HG02642 (cell line): ENCODE measurements around the gene LPIN1.
A peak's percentile ranks its signal among the peaks of the same experiment; 100 is the strongest.

Experiments
- ATAC-seq: cut with Tn5 transposase; IDR thresholded peaks from one replicate; pipeline ENCODE4 v1.9.1; 2021; ENCODE audit warnings: mild to moderate bottlenecking; ENCODE audit not compliant: unreplicated experiment, poor library complexity

LPIN1 gene

DNA sequence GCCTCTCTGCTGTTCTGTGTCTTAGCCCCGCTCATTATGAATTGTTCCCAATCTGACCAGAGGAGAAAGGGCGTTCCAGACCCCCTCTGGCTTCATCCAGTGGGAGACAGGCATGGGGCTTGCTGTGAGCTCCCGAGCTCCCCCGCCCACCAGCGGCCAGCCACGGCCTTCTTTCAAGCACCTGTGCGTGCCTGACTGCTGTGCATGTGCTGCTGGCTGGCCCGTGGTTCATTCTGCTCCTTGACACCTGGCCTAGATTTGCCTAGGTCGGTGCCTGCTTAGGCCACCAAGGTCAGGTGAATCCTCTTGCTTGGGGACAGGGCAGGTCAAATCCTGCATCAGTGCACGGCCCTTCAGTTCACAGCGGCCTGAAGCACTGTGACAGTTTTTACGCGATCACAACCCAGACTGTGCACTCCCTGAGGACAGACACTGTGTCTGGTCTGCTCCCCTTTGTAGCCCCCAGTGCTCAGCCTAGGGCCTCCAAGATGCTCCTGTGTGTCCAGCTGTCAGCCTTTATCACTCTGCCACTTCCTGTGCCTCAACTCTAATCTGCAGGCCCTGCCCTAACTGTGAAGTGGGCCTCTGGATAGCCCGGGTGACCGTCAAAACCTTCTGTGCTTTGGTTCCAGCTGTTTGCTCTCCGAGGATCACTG, 3.6 kb upstream of the LPIN1 start:
- no peak for ATAC-seq

- no peak for ATAC-seq
These were observed 3.1 kb upstream of the LPIN1 start for GRCh38 chr2:11743366-11743765.

DNA sequence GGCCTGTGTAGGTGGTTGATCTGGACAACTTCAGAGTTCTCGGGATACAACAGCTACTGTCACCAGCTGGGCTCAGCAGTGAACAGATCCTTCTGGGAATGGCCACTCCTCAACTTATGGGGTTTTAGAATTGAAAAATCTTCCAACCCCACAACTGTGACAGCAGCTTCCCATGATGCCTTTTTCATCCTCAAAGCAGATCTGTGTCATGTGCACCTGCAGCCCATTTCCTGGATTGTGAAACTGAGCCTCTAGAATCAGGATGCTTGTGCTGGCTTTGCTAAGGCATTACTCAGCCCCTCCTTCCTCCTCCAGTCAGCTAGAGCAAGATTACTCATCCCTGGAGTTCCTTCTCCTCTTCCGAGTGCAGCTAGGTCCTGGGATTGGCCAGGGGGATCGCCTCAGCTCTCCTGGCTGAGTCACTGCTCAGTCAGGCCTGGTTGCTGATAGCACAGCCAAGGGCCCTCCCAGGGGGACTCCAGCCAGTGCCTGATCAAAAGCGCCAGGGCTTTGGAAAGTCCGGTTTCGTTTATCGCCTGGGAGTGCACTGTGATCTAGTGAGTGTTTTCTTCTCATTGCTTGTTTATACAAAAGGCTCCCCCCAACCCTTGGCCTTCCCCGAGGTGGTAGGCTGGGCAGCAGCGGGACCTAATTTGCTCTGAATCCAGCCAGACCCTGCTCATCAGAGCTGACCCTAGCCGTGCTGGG, 2.4 kb upstream of the LPIN1 start:
- peak; percentile 57 for ATAC-seq

GRCh38 chr2:11744631-11745394, 1.6 kb upstream of the LPIN1 start:
- ATAC-seq = no peak

- no peak for ATAC-seq
These were observed 638 bp upstream of the LPIN1 start for GRCh38 chr2:11745613-11746375.

DNA sequence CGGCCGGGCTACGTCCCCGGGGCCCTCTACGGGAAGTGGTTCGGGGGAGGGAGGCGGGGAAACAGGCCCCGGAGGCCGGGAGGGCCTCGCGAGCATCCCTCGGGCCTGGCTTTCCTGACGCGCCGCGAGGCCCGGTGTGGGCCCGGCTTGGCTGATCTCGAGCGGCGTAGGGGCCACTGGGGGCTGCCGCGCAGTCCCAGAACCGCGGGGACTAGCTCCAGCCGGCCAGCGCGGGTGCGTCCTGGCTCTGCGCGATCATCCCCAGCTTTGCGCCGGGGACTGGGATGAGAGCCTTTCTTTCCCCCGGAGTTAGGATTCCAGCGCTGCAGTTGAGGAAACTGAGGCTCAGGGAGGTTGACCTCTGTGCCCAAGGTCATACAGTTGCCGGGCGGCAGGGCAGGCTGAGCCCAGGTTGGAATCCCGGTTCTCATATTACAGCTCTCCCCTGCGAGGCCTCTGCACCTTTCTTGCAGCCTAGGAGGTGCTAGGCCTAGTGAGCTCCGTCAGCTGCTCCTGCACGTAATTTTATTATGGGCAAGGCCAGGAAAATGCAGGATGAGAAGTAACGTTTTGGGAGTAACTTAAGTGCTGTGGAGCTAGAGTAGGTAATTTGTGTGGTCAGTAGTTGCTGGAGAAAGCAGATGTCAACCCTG, 501 bp downstream of the LPIN1 start:
- ATAC-seq = no peak

GRCh38 chr2:11748018-11748860, 1.8 kb downstream of the LPIN1 start:
- ATAC-seq = no peak

- no peak for ATAC-seq
These were observed 2.6 kb downstream of the LPIN1 start for GRCh38 chr2:11748861-11749645.

- peak; percentile 17 for ATAC-seq
These were observed 3.4 kb downstream of the LPIN1 start for GRCh38 chr2:11749646-11750349.

- peak; percentile 27 for ATAC-seq
These were observed 4.0 kb downstream of the LPIN1 start for GRCh38 chr2:11750422-11750821.

DNA sequence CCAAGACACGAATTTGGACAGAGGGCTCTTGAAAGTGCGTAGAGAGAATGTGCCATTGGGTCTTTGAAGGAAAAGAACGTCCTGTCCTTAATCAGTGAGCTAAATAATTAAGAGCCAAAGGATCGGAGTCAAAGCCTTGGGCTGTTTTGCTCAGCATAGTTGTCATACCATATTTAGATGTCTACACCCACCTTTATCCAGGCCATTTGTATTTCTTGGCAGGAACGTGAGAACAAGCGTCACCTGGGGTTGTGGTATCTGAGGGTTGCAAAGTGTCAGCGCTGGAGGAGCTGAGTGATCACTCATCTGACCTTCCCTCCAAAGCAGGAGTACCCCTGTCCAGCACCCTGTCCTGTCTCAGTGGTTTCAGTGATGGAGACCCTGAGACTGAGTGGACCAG, 4.5 kb downstream of the LPIN1 start:
- no peak for ATAC-seq

GRCh38 chr2:11752906-11753305, 6.5 kb downstream of the LPIN1 start:
- no peak for ATAC-seq

- ATAC-seq = peak; percentile 81
These were observed 7.0 kb downstream of the LPIN1 start for GRCh38 chr2:11753452-11753885.

- peak; percentile 31 for ATAC-seq
These were observed 7.7 kb downstream of the LPIN1 start for GRCh38 chr2:11753886-11754699.

- no peak for ATAC-seq
These were observed 8.2 kb downstream of the LPIN1 start for GRCh38 chr2:11754700-11755015.

DNA sequence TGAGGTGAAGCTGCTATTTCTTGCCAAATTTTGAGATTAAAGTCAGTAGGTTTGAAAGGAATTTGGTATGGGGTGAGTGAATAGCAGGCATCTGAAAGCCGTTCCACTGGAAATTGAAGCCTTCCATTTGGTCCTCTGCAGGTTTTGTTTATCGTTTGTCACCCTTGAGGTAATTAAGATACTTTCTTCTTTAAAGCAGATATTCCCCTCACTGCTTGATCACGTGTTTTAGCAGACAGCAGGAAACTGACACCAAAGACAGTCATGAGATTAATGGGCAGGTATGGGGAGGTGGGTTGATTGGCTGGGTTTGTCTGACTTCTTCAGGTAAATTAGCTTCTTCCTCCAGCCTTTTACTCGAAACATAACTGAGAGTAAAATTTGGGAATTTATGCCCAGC, 10.7 kb downstream of the LPIN1 start:
- ATAC-seq = no peak

DNA sequence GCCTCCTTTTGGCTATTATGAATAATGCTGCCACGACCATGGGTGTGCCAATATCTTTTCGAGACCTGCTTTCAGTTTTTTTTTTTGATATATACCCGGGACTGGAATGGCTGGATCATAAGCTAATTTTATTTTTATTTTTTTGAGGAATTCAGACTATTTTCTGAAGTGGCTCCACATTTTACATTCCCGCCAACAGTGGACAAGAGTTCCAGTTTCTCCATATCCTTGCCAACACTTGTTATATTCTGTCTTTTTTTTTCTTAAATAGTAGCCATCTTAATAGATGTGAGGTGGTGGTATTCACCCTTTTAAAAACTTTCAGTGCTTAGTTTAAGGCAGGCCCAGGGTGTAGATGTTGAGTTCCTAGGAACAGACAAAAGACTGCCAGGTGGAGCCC, 11.8 kb downstream of the LPIN1 start:
- ATAC-seq = no peak
